Activated CD8-positive, alpha-beta memory T cell treated with anti-CD3 and anti-CD28 coated beads, Interleukin-2, amount 10 ng/mL, durations not matched to agents 7 days and 5 days (primary cell): ENCODE results near the gene TK2. TPM values are rescaled to one million over a fixed set of nuclear protein-coding genes. Genes with fewer than 3 reads are reported as not detected.
"Not testable (repeated sequence)": the region's sequence is repeated elsewhere in the genome, so short reads cannot be mapped to it uniquely, and the experiment has no call there.

Experiments
- ATAC-seq: fragments of 150-1000 bp; cut with Tn5 transposase; one replicate; pipeline ENCODE4 v1.10.0; 2021; ENCODE audit warnings: moderate library complexity
- CTCF ChIA-PET: fragments of 350-600 bp; sonication (Branson Sonifier 250); formaldehyde crosslinking; loops from one replicate; lab custom pipeline; 2021; ENCODE audit warnings: antibody characterized with exemption; lab: Charles Lee
- DNase-seq: peaks from one replicate; pipeline ENCODE4 v3.0.0-alpha.2; 2020
- H3K27ac Mint-ChIP-seq: one replicate; pipeline ENCODE4 v1.8.0; 2021; ENCODE audit warnings: mild to moderate bottlenecking, mixed read lengths
- H3K27me3 Mint-ChIP-seq: one replicate; pipeline ENCODE4 v1.8.0; 2021; ENCODE audit warnings: mixed read lengths
- H3K36me3 Mint-ChIP-seq: one replicate; pipeline ENCODE4 v1.8.0; 2021; ENCODE audit warnings: mild to moderate bottlenecking, mixed read lengths
- H3K4me1 Mint-ChIP-seq: one replicate; pipeline ENCODE4 v1.8.0; 2021; ENCODE audit warnings: mixed read lengths
- H3K4me3 Mint-ChIP-seq: one replicate; pipeline ENCODE4 v1.8.0; 2021; ENCODE audit warnings: mild to moderate bottlenecking, moderate library complexity, mixed read lengths
- H3K9me3 Mint-ChIP-seq: one replicate; pipeline ENCODE4 v1.8.0; 2022; ENCODE audit warnings: low read depth, mixed read lengths
- total RNA-seq, 2 experiments: library from RNA; stranded (reverse); gene quantifications; one replicate each; pipeline ENCODE4 v1.2.3, GENCODE V29; 2021

Gene TK2
- total RNA-seq, 2 experiments from 2014 or later, result 8.5 to 10.8 TPM

DNA sequence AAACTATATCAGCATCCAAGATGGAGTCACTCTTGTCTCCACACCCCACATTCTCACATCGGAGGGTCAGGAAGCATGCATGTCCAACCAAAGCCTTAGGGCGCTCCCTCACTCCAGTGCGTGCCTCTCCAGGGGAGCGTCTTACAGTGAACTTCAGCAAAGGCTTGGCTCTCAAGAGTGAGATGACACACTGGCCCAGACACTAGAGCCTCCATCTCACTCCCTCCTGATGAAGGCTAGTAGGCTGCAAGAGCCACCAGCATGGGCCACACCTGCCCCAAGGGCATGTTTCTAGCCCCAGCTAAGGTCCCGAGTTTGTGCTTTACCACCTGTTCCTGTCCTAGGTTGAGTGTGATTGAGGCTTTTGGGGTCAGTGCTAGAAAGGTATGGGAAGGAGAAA, 82.3 kb downstream of the TK2 start:
- Mint-ChIP-seq H3K9me3 (peaks cover 2% of the 10 kb centered on the region), H3K27me3 (peaks cover 34% of the 10 kb centered on the region), H3K4me1 (no peaks in the 10 kb centered on the region), H3K4me3 (no peak overlapping the region), H3K27ac (no peak overlapping the region), H3K36me3 (no peaks in the 10 kb centered on the region)
- CTCF ChIA-PET, result interaction anchor here (1.4 kb wide), 1 partner anchor 10 kb away, joined by 3 read pairs; no protein-coding TSS in a partner anchor
- no peak for DNase-seq
- no peak for ATAC-seq

DNA sequence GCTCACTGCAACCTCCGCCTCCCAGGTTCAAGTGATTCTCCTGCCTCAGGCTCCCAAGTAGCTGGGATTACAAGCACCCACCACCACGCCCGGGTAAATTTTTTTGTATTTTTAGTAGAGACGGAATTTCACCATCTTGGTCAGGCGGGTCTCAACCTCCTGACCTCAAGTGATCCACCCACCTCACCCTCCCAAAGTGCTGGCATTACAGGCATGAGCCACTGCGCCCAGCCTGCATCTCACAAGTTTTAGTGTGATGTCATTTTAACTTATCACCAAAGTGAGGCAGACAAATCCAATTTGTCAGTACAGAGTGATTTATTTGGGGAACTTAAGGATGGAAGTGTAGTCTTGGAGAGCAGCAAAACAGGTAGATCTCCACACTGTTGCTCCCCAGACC, 83.3 kb downstream of the TK2 start:
- H3K9me3 Mint-ChIP-seq, H3K36me3 Mint-ChIP-seq, H3K4me3 Mint-ChIP-seq, ATAC-seq, H3K4me1 Mint-ChIP-seq, DNase-seq, CTCF ChIA-PET, H3K27ac Mint-ChIP-seq: not testable (repeated sequence)
- peaks cover 42% of the 10 kb centered on the region for H3K27me3 Mint-ChIP-seq

DNA sequence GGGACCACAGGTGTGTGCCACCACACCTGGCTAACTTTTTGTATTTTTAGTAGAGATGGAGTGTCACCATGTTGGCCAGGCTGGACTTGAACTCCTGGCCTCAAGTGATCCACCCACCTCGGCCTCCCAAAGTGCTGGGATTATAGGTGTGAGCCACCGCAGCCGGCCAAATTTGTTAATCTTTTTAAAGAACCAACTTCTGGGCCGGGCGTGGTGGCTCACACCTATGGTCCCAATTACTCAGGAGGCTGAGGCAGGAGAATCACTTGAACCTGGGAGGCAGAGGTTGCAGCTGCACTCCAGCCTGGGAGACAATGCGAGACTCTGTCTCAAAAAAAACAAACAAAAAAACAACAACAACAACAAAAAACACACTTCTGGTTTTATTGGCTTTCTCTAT, 84.0 kb downstream of the TK2 start:
- CTCF ChIA-PET, H3K4me1 Mint-ChIP-seq, H3K9me3 Mint-ChIP-seq, DNase-seq, H3K27ac Mint-ChIP-seq, H3K4me3 Mint-ChIP-seq, H3K36me3 Mint-ChIP-seq, ATAC-seq: not testable (repeated sequence)
- H3K27me3 Mint-ChIP-seq, result peaks cover 47% of the 10 kb centered on the region

DNA sequence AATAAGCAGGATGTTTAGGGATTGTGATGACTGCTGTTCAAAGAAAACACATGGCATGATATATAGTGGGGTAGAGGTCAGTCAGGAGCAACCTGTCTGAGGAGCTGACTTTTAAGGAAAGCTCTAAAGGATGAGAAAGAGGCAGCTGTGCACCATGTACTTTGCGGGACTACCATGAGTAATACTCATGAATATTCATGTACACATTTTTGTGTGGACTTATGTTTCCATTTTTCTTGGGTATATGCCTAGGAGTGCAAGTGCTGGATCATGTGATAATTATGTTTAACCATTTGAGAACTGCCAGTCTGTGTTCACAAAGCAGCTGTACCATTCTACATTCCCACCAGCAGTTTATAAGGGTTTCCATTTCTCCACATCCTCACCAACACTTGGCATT, 87.0 kb downstream of the TK2 start:
- Mint-ChIP-seq H3K4me1 (no peaks in the 10 kb centered on the region), H3K9me3 (peaks cover 2% of the 10 kb centered on the region), H3K27ac (no peak overlapping the region), H3K27me3 (peaks cover 63% of the 10 kb centered on the region), H3K4me3 (no peak overlapping the region), H3K36me3 (no peaks in the 10 kb centered on the region)
- CTCF ChIA-PET, result interaction anchor here (0.6 to 2.6 kb wide), 2 partner anchors 56 to 313 kb away, joined by 4 to 8 read pairs; no protein-coding TSS in a partner anchor
- ATAC-seq, result no peak
- DNase-seq, result no peak

DNA sequence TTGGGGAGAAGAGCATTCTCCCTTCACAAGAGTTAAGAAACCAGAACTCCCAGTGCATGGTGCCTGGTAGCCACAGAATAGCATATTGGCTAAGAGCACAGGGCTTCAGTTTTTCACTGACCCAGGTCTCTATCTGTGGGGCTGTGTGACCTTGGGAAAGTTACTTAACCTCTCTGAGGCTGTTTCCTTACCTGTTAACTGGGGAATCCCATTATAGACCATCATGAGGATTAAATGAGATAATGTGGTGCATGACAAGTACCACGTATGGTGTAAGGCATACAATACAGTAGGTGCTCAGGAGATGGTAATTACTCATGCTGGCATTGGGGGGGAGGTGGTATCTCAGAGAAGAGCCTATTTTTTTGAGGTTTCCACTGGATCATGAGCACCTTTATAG, 89.2 kb downstream of the TK2 start:
- Mint-ChIP-seq H3K27me3 (peaks cover 65% of the 10 kb centered on the region), H3K4me1 (no peaks in the 10 kb centered on the region), H3K27ac (no peak overlapping the region), H3K4me3 (no peak overlapping the region), H3K36me3 (no peaks in the 10 kb centered on the region), H3K9me3 (no peaks in the 10 kb centered on the region)
- CTCF ChIA-PET, result no interaction called here
- DNase-seq, result no peak
- no peak for ATAC-seq

DNA sequence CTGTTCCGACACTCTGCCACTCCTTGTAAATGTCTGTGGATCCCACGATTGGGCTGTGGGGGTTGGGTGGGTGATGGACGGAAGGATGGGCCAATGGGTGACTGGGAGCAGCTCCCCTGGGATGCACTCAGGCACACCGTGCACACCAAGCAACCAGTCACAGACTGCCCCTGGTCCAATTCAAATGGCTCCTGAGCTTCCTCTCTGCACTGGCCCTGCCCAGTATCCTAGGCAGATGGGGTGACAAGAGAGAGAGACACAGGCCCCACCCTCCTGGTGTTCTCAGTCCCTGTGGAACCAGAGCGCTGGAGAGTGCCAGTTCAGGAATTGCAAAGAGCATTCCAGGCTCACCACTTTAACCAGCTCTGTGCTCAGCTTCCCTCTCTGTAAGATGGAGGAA, 90.0 kb downstream of the TK2 start:
- Mint-ChIP-seq H3K4me3 (no peak overlapping the region), H3K27ac (no peak overlapping the region), H3K9me3 (no peaks in the 10 kb centered on the region), H3K4me1 (no peaks in the 10 kb centered on the region), H3K27me3 (peaks cover 58% of the 10 kb centered on the region), H3K36me3 (no peaks in the 10 kb centered on the region)
- DNase-seq, result no peak
- CTCF ChIA-PET, result interaction anchor here (1.8 kb wide), 1 partner anchor 53 kb away, joined by 4 read pairs; no protein-coding TSS in a partner anchor
- ATAC-seq, result no peak

DNA sequence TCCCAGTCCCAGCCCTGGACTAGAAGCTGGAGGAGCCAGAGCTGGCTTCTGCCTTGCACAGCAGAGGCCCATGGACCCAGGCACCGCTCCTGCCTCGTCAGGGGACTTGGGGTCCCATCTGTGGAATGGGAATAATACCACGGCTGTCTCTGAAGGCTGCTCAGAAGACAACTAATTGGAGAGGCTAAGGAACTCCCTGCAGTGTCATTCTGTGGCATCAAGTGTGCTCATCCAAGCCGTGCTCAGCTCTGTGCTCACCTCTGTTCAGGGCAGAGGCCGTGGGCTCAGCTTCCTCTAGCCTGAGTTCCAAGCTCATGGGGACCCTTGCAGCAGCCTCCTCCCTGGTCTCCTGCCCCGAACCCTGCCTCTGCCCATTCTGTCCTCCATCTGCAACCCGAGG, 91.1 kb downstream of the TK2 start:
- H3K27me3 Mint-ChIP-seq, result peaks cover 51% of the 10 kb centered on the region
- no peak overlapping the region for H3K4me3 Mint-ChIP-seq
- CTCF ChIA-PET, result interaction anchor here (1.3 to 1.8 kb wide), 2 partner anchors 11 to 52 kb away, joined by 4 to 5 read pairs; no protein-coding TSS in a partner anchor
- no peaks in the 10 kb centered on the region for H3K4me1 Mint-ChIP-seq
- no peaks in the 10 kb centered on the region for H3K9me3 Mint-ChIP-seq
- ATAC-seq (no peak), DNase-seq (no peak)
- H3K36me3 Mint-ChIP-seq, result no peaks in the 10 kb centered on the region
- H3K27ac Mint-ChIP-seq, result no peak overlapping the region

DNA sequence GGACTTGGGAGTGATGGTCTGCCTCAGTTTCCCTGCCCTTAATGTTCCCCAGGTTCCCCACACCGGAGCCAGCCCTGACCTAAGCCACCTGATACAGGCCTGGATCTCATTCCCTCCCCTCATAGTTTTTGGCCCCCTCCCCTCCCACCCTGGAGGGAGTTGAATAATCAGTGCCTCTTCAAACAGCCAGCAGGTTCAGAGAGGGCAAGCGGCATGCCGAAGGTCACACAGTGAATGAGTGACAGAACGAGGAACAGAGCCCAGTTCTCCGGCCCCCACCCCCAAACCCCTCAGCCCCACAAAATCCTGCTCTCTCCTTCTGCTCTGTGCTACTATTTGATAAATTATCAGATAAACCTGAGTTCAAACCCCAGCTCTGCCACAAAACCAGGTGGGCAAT, 91.6 kb downstream of the TK2 start:
- ATAC-seq (no peak), DNase-seq (no peak)
- Mint-ChIP-seq H3K4me1 (no peaks in the 10 kb centered on the region), H3K27ac (no peak overlapping the region), H3K27me3 (peaks cover 46% of the 10 kb centered on the region), H3K36me3 (no peaks in the 10 kb centered on the region), H3K9me3 (no peaks in the 10 kb centered on the region), H3K4me3 (no peak overlapping the region)
- CTCF ChIA-PET, result interaction anchor here (1.3 to 1.8 kb wide), 2 partner anchors 11 to 52 kb away, joined by 4 to 5 read pairs; no protein-coding TSS in a partner anchor

Other genes with a start within 250 kb of the TK2 start
- not detected for gene CDH5, start 183.4 kb downstream of the TK2 start, total RNA-seq
- gene BEAN1, start 122.8 kb downstream of the TK2 start, total RNA-seq, result not detected
- gene CKLF, start 2.5 kb upstream of the TK2 start, total RNA-seq, result 100 to 1,000 TPM; 199 to 220 TPM
- gene CMTM1, start 16.3 kb upstream of the TK2 start, total RNA-seq, result 10 to 100 TPM; 21.1 to 21.4 TPM
- gene CMTM2, start 29.3 kb upstream of the TK2 start, total RNA-seq, result 1 to 10 TPM; 1.1 to 1.6 TPM
- gene CMTM3, start 54.6 kb upstream of the TK2 start, total RNA-seq, result 10 to 100 TPM; 85.0 to 90.3 TPM
- 1 to 10 TPM; 1.1 to 1.2 TPM for gene CMTM4, start 146.6 kb upstream of the TK2 start, total RNA-seq
- 10 to 100 TPM; 71.6 to 81.0 TPM for gene DYNC1LI2, start 201.5 kb upstream of the TK2 start, total RNA-seq